Effector CD8-positive, alpha-beta T cell (primary cell): Measurements from ENCODE around the gene NELL1.

Source experiments
- DNase-seq: peaks from one replicate; lab custom pipeline; 2025; lab: John Stamatoyannopoulos, UW
- total RNA-seq, 4 experiments: gene quantifications; one replicate each; lab custom pipeline; 2026; lab: John Stamatoyannopoulos, UW

Gene NELL1
- total RNA-seq, result 0 to 0.09 (median 0) reads per million in 4 experiments

DNA sequence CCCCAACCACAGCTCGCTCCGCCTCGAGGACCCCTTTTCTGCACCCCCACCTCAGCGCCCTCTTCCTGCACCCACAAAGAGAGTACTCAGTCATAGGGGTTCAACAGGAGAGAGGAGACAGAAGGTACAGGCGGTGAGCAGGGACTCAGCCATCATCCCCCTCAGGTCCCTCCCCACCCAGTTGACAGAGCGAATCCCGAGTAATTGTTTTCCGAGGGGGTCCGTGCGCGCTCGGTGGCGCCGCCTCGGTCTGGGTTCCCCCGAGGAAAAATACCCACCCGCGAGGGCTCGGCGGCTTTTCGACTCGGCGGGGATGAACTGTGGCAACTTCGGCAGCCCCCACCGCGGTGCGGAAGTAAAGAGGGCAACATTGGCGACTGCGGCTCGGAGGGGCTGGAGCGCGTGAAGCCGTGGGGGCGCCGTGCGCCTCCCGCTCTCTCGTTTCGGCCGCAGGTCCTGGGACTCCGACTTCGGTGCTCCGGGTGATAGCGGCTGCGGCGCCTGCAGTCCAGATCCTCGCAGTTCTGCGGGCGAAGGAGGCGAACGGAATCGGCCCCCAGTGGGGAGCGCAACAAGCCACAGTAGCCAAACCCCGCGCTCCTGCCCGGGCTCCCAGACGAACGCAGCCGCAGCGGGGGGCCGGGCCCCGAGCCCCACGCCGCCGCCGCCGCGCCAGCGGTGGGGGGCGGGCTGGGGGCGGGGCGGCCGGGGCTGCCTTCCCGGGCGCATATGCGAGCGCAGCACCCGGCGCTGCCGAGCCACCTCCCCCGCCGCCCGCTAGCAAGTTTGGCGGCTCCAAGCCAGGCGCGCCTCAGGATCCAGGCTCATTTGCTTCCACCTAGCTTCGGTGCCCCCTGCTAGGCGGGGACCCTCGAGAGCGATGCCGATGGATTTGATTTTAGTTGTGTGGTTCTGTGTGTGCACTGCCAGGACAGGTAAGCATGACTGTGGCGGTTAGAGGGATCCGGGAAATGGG lies at the start of gene NELL1:
NELL1 (plus strand) TSS at position 743 of the 976 bp plus-strand sequence.
- no peak for DNase-seq

DNA sequence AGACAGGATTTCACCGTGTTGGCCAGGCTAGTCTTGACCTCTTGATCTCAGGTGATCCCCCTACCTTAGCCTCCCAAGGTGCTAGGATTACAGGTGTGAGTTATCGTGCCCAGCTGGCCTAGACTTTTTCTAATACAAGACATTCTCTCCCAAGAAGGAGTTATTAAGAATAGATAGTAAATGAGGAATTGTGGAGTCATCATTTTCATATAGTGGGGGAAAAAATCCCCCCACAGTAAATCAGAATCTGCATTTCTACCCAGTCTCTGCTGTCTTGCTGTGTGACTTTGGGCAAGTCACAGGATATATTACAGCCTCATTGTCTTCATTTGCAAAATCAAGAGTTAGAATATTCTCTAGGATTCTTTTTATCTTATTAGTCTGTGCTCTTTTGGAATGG lies 48.4 kb upstream of the NELL1 start:
- DNase-seq, result no peak

DNA sequence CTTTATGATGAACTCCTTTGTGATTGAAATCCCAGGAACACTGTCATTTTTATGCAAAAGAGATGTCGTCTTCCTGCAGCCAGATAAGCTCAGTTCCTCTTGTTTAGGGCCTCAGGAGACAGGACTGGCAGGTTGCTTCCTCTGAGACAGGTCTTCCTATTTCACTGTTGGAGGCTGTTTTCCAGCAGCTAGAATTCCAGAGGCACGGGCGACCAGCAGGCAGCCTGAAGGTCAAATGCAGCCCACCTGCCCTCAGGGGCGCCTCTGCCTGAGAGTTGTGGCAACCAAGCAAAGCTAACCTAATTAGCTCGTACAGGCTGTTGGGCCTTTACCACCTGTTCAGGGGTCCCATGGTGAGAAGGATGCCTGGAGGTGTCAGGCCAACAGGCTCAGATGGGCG lies 47.7 kb upstream of the NELL1 start:
- no peak for DNase-seq

DNA sequence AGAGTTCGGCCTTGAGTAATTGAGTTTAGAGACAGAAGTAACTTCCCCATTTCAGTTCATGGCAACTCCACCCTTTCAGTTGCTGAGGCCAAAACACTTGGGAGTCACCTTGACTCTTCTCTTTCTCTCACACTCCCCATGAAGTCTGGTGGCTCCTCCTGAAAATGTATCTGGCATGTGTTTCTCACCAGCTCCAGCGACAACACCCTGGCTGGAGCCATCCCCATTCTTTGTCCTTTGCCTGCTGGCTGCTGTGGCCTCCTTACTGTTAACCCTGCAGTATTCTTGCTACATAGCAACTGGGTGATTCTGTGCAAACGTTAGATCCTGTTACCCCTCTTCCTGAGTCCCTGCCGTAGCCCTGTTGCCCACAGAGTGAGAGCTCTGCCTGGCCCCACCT lies 46.1 kb upstream of the NELL1 start:
- no peak for DNase-seq

DNA sequence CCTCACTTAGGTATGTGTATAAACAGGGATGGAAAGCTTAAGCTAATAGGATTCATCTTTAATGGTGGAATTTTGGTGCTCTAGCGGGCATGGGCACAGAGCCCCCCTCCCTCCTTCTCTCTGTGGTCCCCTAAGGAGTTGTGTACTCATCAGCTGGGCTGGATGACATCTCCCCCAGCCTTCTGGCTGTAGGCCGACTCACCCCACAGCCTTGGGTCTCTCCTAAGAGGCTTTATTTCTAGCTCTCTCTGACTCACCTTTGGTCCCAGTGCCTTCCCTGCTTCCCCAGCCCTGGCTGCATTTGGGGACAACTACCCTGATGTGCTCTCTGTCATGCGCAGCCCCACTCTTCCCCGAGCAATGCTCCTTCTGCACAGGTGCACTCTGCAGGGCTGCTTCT lies 43.1 kb upstream of the NELL1 start:
- DNase-seq, result no peak

DNA sequence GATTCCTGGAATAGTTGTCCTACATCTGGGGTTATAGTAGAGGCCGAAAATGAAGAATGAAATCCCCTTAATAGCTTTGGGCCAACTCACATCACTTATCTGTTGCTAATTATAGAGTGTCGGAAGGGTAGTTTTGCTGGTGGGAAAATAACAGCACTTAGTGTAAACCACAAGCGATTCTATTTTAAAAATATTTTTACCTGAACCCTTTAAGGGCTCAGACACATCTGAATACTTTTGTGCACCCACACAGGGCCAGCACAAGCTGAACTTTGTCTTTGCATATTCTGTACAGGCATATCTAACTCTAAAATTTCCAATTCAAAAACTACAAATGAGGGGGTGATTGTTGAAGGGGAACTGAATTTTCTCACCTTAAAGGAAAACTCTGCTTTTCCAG lies 42.4 kb upstream of the NELL1 start:
- no peak for DNase-seq

DNA sequence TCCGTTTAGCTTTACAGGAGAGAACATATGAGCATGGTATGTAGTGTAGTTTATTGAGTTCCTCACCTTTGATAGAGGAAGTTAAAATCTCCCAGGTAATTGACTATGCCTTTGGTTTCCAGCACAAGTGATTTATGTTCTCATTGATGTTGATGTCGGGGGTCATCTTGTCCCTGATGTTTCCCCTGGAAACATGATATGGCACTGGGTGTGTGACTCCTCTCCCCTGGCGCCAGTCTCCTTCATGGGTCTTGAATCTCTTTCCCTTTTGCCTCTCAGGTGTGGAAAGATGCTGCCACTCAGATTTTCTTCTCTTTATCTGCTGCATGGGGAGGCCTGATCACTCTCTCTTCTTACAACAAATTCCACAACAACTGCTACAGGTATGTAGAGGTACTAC lies 41.7 kb upstream of the NELL1 start:
- no peak for DNase-seq

DNA sequence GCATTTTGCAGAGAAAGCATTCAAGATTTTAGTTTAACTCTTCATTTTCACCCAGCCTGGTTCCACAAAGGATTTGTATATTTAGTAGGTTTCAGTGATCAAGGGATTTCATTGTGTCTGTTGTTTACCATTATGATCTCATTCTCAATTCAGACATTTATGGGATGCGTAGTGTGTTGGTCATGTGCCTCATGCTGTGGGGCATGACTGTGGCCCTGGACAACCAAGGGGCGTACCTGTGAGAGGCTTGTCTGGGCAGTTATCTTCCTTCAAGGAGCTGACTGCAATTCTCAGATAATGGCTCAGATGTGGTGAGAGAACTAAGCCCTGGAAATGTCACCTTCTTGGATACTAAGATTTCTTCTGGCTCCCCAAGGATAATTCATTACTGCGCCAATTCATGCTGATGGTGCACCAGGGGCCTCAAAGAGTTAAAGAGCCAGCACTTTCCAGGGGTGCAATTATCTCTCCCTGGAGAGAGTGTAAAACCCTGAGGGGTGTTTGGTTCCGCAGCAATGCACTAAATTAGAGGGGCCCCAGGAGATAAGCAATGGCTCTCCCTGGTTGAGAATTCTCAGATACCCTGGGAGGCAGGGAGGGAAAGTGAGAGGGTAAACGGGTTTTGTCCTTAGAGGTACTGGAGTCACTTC lies 37.7 kb upstream of the NELL1 start:
- no peak for DNase-seq

DNA sequence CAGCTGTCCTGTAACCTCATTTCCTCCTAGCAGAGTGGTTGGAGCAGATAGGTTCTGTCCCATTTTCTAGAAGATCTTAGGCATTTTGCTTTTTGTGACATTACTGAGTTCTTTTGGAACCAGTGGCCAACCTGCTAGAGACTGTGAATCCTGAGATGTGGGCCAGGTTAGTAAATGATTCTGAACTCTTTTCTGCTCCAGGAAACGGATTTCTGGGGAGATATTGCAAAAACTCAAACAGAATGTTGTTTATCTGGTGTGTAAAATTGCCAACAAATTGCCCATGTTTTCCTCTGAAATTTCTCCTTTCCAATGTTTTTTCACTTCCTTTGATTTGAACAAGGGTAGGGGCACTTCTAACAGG lies 37.2 kb upstream of the NELL1 start:
- no peak for DNase-seq

DNA sequence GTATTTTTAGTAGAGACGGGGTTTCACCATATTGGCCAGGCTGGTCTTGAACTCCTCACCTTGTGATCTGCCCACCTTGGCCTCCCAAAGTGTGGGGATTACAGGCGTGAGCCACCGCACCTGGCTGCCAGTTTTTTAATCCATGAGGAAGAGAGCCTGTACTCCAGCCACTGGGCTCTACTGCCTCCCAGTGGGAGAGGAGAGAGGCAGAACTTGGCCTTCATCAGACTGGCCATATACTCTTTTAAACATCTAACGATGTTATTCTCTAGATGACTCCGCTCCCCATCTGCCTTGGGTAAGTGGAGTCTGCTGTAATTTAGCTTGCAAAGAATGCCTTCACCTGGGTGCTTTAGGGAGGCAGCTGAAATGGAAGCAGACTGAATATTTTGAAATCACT lies 35.3 kb upstream of the NELL1 start:
- DNase-seq, result no peak

DNA sequence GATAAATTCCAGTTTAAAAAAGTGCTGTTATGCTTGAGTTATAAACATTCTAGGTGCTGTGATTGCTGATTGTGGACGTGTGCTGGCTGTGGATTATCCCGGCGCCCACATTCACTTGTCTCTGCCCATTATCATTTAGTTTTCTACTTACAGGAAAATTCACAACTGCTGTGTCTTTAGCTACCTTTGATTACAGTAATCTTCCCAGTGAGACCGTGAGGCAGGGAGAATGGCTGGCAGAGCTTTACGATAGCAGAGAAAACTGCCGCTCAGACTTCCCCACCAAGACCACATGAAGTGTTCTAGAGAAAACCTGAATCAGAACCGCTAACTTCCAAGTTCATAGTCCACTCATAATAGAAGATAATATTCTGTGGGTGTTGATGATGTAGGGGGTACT lies 34.6 kb upstream of the NELL1 start:
- DNase-seq, result no peak

DNA sequence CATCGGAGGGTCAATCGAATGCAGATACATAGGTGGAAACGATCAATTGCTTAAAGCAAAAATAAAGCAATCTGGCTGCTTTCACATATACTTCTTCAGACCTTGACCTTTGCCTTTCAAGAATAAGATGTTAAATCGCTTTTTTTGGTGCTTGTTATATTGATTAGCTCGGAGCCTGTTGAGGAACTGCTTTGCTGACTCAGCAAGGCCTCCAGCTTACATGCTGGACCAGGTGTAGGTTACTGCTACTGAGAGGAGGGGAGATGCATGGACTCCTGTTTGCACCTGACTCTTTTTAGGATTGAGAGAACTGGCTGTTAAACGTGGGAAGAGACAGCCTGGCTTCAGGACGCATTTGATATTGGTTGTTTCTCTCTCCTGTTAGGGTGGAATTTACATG lies 31.3 kb upstream of the NELL1 start:
- DNase-seq, result no peak

DNA sequence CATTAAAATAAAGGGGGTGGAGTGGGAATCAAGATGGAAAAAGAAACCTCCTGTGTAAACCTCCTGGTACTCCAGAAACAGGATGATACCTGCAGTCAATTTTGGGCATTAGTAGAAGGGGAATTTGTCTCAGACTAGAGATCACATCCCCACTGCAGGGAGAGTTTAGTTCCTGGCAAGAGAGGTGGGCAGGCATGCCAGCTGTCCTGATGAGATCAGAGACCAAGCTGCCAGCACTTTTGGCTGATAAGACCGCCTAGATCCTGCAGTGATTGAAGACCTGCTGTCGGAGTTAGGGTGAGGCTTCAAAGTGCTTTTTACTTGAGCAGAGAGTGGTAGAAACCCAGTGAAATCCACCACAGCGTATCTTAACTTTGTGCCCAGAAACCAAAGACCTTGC lies 29.7 kb upstream of the NELL1 start:
- no peak for DNase-seq

DNA sequence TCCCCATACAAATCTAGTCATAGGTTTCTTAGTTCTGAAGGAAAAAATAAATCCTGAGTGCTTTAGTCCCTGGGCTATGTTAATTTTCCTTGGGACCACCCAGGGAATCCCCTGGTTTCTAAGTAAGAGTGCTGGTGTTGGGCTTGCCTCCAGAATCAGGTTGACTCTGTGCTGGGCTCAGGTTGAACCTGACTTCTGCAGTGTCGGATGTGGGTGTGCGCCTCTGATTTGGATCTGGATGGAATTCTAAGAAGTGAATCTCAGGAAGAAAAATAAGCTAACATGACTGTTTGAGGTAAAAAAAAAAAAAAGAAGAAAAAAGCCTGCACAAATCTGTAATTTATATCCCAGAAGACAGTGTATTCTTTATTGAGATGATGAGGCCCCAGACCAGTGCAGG lies 29.0 kb upstream of the NELL1 start:
- no peak for DNase-seq

DNA sequence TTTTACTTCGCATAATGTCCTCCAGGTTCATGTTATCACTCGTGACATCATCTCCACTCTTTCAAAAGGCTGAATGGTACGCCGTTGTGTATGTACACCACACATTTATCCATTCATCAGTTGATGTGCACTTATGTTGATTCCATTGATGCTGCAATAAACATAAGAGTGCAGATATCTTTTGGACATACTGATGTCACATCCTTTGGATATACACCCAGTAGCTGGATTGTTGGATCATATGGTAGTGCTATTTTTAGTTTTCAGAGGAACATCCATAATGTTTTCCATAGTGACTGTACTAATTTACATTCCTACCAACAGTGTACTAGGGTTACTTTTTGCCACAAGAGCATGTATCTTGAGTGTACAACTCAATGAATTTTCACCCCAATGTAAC lies 25.0 kb upstream of the NELL1 start:
- no peak for DNase-seq

DNA sequence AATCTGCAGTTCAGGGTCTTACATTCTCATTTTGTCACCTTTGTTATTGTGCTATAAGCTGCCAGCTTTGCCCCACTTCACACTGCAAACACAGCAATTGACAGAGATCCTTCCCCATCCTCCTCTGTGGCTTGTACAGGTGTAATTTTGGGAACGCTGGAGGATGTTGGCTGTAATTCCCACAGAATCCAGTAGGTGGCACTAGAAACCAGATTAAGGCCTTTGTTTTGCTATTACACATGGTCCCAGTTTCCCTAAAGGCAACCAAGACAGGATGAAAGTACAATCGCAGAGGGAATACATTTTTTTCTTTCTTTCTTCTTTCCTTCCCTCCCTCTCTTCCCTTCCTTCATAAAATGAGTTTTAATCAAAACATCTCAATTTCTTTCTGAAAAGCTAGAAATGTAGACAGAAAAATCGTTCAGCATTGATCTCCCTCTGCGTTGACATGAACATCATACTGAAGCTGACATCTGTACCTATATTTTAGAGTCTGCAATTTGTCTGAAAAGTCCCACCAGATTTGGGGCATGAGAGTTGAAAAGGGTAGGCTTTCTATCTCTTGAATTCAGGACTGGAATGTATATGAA lies 21.3 kb upstream of the NELL1 start:
- DNase-seq, result no peak

DNA sequence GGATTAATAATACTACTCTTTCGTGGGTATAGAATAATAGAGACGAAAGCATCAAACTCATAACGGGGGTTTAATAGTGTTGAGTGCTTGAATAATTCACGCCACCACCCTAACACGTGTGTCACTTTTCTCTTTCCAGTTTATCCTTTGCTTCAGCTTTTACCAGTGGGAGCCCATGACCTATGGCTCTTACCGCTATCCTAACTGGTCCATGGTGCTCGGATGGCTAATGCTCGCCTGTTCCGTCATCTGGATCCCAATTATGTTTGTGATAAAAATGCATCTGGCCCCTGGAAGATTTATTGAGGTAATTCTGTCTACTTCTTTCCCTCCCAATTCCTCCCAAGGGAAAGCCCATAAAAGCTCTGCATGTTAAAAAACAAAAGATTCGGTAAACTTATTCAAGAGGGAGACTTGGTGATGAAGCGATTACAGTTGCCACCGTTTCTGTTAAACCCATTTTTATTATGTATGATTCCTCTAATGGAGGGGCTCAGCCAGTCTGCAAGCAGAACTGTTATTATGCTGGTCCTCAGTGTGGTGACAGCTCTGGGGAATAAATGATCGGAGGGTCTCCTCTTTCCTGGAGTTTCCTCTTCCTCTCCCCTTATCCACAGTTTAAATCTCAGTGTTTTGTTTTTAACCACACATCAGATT lies 17.1 kb upstream of the NELL1 start:
- DNase-seq, result no peak

DNA sequence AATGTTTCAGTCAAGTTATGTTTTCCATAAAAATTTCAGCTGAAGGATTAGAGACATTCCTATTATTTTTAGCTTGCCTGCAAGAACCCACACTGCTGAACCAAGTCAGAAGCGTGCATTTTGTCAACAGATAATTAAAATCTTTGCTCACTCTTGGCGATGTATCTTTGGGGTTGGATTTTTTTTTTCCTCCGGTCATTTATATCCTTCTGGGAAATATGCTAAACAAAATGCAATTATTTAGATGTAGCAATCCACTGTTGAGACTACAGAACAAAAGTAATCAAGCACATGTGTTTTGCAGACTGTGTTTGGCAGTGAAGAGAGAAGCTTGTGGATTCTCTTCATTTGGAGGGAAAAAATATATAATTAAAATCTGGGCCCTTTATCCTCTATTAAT lies 15.3 kb upstream of the NELL1 start:
- DNase-seq, result no peak

DNA sequence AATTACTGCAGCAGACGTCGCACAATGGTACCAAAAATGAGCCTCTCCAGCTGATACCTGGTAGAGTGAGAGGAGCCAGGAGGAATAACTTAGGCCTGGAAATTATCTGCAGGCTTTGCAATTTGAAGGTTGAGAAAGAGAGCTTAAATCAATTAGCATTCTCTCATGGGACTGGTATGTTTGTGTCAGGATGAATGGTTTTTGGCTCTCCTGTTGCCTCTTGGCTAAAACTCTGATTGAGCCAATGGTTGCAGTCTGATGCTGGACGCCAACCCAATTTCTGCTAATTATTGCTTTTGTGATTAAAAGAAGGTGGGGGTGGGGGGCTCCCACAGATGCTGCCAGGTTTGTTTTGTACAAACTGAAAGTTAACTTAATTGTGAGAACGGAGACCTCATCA lies 12.5 kb upstream of the NELL1 start:
- DNase-seq, result no peak

DNA sequence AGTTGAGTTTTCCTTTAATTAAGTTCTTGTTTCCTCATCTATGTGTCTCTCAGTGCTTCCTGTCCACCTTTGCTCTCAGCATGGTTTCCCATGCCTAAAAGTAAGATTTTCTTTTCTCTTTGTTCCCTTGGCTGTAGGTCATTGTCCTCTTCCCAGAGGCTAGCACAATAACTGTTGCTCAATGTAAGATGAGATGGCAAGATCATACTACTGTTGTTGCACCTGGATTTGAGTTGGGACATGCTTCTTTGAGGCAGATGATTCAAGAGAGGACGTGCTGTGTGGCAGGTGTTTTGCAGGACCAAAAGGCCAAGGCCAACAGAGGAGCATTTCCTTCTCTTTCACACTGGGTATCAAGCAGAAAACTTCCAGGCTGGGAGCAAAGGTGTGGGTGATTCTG lies 11.3 kb upstream of the NELL1 start:
- no peak for DNase-seq

DNA sequence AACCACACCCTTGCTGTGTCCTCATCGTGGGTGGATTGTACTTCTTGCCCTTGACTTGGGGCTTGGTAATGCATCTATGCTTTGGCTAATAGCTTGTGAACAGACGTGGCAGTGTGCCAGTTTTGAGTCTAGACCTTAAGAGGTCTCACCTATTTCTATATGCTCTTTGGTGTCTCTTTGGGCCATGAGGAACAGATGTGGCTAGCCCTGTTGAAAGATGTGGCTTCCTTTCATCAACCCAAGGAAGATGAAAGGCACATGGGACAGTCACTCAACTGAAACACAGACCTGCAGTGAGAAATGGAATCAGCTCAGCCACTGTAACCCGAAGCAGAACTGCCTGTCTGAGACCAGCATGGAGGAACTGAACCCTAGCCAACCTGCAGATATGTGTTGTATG lies 7.9 kb upstream of the NELL1 start:
- DNase-seq, result no peak

DNA sequence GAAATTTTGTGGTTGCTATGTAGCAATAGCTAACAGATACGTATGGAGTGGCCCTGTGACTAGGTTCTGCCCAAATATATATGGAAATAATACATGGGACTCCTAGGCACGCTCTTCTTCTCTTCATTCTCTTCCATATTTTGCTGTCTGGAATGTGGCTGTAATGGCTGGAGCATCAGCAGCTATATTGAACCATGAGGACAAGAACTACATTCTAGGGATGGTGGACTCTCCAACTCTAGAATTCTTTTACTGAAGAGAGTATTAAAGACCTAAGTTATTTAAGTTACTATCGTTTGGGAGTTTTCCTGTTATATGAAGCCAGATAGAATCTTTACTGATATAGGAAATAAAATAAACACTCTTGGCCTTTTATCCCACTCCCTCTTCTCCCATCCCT lies 7.5 kb upstream of the NELL1 start:
- no peak for DNase-seq
